ENCODE results near the gene FADD. TPM values are rescaled to one million over a fixed set of nuclear protein-coding genes. Genes with fewer than 3 reads are reported as not detected.
A peak's percentile ranks its signal among the peaks of the same experiment; 100 is the strongest.

Gene FADD
- total RNA-seq, result 29.2 and 30.4 TPM in 2 replicates
- long read RNA-seq, partial matches to known transcripts, result 0 of 3 reads
- long read RNA-seq, other reads (novel, unspliced or antisense), result 1 of 3 reads

GRCh38 chr11:70202920-70203750 is at the start of gene FADD:
TSS of gene FADD (plus strand) at chr11:70203296. CDS start at chr11:70203460, 164 bp downstream.
- Mint-ChIP-seq H3K4me3 (peak within 1 kb of the TSS; percentile 96), H3K27me3 (ENCODE audit: low read depth) (peaks cover 28% of the 10 kb centered on the region), H3K4me1 (peaks cover 19% of the 10 kb centered on the region), H3K27ac (ENCODE audit: unreplicated experiment) (peak within 1 kb of the TSS; percentile 90), H3K9me3 (no peaks in the 10 kb centered on the region), H3K36me3 (ENCODE audit: low read depth) (peaks cover 3% of the 10 kb centered on the region)
- peak; percentile 74 for DNase-seq (ENCODE audit: low read depth, low spot score)
- TF ChIP-seq, protein P1, sequence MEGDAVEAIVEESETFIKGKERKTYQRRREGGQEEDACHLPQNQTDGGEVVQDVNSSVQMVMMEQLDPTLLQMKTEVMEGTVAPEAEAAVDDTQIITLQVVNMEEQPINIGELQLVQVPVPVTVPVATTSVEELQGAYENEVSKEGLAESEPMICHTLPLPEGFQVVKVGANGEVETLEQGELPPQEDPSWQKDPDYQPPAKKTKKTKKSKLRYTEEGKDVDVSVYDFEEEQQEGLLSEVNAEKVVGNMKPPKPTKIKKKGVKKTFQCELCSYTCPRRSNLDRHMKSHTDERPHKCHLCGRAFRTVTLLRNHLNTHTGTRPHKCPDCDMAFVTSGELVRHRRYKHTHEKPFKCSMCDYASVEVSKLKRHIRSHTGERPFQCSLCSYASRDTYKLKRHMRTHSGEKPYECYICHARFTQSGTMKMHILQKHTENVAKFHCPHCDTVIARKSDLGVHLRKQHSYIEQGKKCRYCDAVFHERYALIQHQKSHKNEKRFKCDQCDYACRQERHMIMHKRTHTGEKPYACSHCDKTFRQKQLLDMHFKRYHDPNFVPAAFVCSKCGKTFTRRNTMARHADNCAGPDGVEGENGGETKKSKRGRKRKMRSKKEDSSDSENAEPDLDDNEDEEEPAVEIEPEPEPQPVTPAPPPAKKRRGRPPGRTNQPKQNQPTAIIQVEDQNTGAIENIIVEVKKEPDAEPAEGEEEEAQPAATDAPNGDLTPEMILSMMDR (conservative IDR thresholded peaks at IDR 0.05), result no peak

DNA sequence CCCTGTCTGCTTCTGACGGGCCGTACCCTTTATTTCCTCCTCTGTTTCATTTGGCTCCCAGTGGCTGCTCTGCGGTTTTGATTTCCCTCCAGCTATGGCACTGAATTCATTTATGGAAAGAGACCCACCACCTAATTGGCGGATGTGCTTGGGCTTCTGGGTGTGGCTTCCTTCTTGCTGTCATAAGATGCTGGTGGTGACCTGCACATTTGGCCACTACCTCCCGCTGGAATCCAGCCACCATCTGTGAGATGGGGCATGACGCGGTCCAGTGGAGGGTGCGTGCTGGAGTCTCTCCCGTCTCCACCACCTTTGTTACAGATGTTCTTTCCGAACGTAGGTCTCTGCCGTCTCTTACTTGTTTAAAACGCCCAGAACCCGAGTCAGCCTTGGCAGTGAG is 47.7 kb upstream of the FADD start:
- peaks cover 3% of the 10 kb centered on the region for H3K4me1 Mint-ChIP-seq
- H3K4me3 Mint-ChIP-seq, result no peak overlapping the region
- no peak for DNase-seq (ENCODE audit: low read depth, low spot score)
- TF ChIP-seq, protein P1 (conservative IDR thresholded peaks at IDR 0.05), result no peak
- no peaks in the 10 kb centered on the region for H3K9me3 Mint-ChIP-seq
- H3K27me3 Mint-ChIP-seq (ENCODE audit: low read depth), result peaks cover 13% of the 10 kb centered on the region
- H3K36me3 Mint-ChIP-seq (ENCODE audit: low read depth), result no peaks in the 10 kb centered on the region
- H3K27ac Mint-ChIP-seq (ENCODE audit: unreplicated experiment), result no peak overlapping the region

GRCh38 chr11:70156291-70157037 is 46.6 kb upstream of the FADD start:
- peaks cover 8% of the 10 kb centered on the region for H3K27me3 Mint-ChIP-seq (ENCODE audit: low read depth)
- TF ChIP-seq, protein P1 (conservative IDR thresholded peaks at IDR 0.05), result no peak
- no peaks in the 10 kb centered on the region for H3K4me1 Mint-ChIP-seq
- H3K36me3 Mint-ChIP-seq (ENCODE audit: low read depth), result no peaks in the 10 kb centered on the region
- no peak overlapping the region for H3K27ac Mint-ChIP-seq (ENCODE audit: unreplicated experiment)
- no peak for DNase-seq (ENCODE audit: low read depth, low spot score)
- H3K9me3 Mint-ChIP-seq, result no peaks in the 10 kb centered on the region
- H3K4me3 Mint-ChIP-seq, result no peak overlapping the region

DNA sequence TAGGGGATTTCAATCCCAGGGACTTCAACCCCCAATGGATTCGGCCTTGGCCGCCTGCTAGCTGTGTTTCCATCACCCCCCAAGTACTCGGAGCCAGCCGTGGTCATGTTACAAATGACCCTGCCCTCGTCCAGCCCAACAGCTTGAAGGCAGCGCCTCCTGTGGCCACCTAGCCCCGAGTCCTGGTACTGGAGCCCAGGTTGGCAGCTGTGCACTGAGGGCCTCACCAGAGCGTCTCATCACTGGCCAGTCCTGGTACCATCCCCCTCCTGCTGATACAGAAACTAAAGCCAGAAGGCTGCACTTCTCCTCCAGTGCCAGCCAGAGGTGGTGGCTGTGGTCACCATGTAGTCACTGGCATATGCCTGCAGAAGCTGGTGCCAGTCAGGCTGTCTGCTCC is 44.9 kb upstream of the FADD start:
- Mint-ChIP-seq H3K27me3 (ENCODE audit: low read depth) (peaks cover 3% of the 10 kb centered on the region), H3K4me1 (no peaks in the 10 kb centered on the region), H3K36me3 (ENCODE audit: low read depth) (no peaks in the 10 kb centered on the region), H3K27ac (ENCODE audit: unreplicated experiment) (peak overlapping the region; percentile 75), H3K9me3 (no peaks in the 10 kb centered on the region), H3K4me3 (no peak overlapping the region)
- peak; percentile 24 for DNase-seq (ENCODE audit: low read depth, low spot score)
- TF ChIP-seq, protein P1 (conservative IDR thresholded peaks at IDR 0.05), result peak; percentile 52

- TF ChIP-seq, protein P1 (conservative IDR thresholded peaks at IDR 0.05), result no peak
- H3K4me3 Mint-ChIP-seq, result no peak overlapping the region
- no peaks in the 10 kb centered on the region for H3K4me1 Mint-ChIP-seq
- H3K27me3 Mint-ChIP-seq (ENCODE audit: low read depth), result peaks cover 3% of the 10 kb centered on the region
- peak overlapping the region; percentile 57 for H3K27ac Mint-ChIP-seq (ENCODE audit: unreplicated experiment)
- DNase-seq (ENCODE audit: low read depth, low spot score), result no peak
- H3K36me3 Mint-ChIP-seq (ENCODE audit: low read depth), result no peaks in the 10 kb centered on the region
- H3K9me3 Mint-ChIP-seq, result no peaks in the 10 kb centered on the region
These were observed 44.2 kb upstream of the FADD start for GRCh38 chr11:70158757-70159389.
